Keratinocyte (primary cell): ENCODE data around the gene KLRD1.

Experiments used
- EZH2 ChIP-seq: IDR thresholded peaks from one replicate; pipeline ENCODE4 v1.6.1; 2012; ENCODE audit warnings: inconsistent platforms, mild to moderate bottlenecking, low read length, moderate library complexity
- TF ChIP-seq, protein P1 (sequence below), 3 experiments: IDR thresholded peaks in 1 of 3; conservative IDR thresholded peaks in 1 of 3; optimal IDR thresholded peaks in 1 of 3; 2 replicates in 2 of 3; 3 replicates in 1 of 3; pipeline versions ENCODE3 to v1.5.1; 2011; ENCODE audit warnings: low read length in 3 of 3, mild to moderate bottlenecking in 3 of 3, moderate library complexity in 2 of 3, control low read depth in 1 of 3, inconsistent platforms in 1 of 3; ENCODE audit not compliant: insufficient read depth in 2 of 3; ENCODE audit errors: extremely low read depth in 1 of 3

DNA sequence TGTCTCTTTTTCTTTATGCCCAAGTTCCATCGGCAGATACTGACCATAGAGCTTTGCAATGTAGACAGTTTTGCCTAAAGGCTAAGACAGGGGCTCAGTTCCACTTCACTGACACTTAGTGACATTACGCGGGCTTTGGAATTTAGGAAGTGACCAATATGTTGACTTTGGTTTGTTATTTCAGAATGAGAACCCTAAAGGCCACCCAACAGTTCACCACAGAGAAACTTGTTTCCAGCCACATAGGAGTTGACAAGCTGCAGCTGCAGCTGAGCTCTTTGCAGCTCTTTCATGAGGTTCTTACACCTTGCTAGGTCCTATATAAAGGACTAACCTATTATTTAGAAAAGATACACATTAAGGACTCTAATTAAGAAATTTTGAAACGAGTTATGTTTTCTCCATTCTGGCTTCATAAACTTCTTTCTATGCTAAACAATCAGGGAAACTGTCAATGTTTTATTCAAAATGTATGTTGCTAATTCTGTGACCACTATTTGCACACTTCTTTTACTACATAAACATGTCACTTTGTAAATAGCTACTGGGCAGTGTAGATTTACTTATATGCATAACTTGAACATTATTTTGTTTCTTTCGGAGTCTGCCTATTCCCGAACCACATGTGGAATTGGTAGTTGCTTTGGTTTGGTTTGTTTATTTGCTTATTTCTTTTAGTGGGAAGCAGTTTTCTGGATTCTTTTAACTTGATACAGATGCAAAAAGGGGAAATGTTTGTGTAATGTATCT is 18.5 kb upstream of the KLRD1 start:
- TF ChIP-seq, protein P1, sequence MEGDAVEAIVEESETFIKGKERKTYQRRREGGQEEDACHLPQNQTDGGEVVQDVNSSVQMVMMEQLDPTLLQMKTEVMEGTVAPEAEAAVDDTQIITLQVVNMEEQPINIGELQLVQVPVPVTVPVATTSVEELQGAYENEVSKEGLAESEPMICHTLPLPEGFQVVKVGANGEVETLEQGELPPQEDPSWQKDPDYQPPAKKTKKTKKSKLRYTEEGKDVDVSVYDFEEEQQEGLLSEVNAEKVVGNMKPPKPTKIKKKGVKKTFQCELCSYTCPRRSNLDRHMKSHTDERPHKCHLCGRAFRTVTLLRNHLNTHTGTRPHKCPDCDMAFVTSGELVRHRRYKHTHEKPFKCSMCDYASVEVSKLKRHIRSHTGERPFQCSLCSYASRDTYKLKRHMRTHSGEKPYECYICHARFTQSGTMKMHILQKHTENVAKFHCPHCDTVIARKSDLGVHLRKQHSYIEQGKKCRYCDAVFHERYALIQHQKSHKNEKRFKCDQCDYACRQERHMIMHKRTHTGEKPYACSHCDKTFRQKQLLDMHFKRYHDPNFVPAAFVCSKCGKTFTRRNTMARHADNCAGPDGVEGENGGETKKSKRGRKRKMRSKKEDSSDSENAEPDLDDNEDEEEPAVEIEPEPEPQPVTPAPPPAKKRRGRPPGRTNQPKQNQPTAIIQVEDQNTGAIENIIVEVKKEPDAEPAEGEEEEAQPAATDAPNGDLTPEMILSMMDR (optimal IDR thresholded peaks at IDR 0.05 in 1 of 3, IDR thresholded peaks at IDR 0.05 in 1 of 3, conservative IDR thresholded peaks at IDR 0.05 in 1 of 3; ENCODE audit: extremely low read depth in 1 of 3, insufficient read depth in 2 of 3, low read length in 3 of 3): no peak
- no peak for TF ChIP-seq EZH2
